ENCODE measurements around the gene NFAT5.
"Not testable (repeated sequence)": the region's sequence is repeated elsewhere in the genome, so short reads cannot be mapped to it uniquely, and the experiment has no call there.

NFAT5 gene, protein sequence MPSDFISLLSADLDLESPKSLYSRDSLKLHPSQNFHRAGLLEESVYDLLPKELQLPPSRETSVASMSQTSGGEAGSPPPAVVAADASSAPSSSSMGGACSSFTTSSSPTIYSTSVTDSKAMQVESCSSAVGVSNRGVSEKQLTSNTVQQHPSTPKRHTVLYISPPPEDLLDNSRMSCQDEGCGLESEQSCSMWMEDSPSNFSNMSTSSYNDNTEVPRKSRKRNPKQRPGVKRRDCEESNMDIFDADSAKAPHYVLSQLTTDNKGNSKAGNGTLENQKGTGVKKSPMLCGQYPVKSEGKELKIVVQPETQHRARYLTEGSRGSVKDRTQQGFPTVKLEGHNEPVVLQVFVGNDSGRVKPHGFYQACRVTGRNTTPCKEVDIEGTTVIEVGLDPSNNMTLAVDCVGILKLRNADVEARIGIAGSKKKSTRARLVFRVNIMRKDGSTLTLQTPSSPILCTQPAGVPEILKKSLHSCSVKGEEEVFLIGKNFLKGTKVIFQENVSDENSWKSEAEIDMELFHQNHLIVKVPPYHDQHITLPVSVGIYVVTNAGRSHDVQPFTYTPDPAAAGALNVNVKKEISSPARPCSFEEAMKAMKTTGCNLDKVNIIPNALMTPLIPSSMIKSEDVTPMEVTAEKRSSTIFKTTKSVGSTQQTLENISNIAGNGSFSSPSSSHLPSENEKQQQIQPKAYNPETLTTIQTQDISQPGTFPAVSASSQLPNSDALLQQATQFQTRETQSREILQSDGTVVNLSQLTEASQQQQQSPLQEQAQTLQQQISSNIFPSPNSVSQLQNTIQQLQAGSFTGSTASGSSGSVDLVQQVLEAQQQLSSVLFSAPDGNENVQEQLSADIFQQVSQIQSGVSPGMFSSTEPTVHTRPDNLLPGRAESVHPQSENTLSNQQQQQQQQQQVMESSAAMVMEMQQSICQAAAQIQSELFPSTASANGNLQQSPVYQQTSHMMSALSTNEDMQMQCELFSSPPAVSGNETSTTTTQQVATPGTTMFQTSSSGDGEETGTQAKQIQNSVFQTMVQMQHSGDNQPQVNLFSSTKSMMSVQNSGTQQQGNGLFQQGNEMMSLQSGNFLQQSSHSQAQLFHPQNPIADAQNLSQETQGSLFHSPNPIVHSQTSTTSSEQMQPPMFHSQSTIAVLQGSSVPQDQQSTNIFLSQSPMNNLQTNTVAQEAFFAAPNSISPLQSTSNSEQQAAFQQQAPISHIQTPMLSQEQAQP (N-terminal part only)

GRCh38 chr16:69565671-69566239 lies at the start of gene NFAT5:
Gene NFAT5 (plus strand): TSS chr16:69565966. CDS start chr16:69566302, 336 bp downstream.
- DNase-seq, result peak; percentile 60

- not testable (repeated sequence) for DNase-seq
These were observed 47.9 kb upstream of the NFAT5 start for GRCh38 chr16:69517914-69518313.

DNA sequence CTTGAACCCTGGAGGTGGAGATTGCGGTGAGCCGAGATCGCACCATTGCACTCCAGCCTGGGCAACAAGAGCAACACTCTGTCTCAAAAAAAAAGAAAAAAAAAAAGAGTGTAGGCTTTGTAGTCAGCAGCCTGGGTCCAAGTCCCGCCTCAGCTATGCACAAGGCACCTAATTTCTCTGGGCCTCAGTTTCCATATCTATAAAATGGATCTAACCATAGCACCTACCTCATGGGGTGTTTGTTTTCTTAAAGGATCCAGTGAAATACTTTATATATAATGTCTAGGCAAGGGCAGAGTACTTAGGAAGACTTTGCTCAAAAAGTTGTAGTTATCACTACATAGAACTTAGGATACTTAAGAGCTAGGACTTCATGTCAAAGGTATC lies 45.4 kb upstream of the NFAT5 start:
- no peak for DNase-seq

DNA sequence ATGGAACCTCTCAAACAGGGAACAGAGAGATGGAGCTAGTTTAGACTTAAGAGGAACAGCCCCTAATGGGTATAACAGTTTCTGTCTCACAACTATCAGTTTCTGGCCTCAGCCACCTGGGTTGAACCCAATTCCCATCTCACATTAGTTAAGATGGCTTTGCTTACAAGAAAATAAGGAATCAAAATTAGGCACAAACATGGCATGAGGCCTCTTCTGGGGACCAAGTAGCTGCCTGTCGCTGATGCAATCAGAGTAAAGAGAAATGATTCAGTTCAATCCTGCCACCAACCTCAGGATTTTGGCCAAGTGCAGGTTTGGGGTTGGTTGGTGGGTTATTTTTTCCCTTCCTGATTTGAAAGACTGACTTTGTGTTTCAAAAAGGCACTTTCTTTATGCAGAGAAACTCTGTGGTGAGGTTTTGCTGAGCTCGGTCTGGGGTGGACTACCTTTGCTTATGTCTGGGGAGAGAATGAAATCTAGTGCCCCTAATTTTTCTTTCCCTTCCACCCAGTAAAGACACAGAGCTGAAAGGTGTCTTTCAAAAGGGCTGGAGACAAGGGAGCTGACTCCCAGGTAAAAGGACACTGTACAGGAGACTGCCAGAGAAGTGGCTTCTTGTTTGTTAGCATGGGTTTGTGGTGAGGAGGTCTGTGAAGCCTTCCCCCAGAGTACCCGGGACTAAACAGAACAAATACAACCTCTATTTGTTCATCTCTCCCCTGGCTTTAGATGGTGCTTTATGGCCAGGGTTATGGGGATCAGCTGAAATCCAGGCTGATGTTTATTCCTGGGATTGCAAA lies 44.8 kb upstream of the NFAT5 start:
- DNase-seq, result no peak

DNA sequence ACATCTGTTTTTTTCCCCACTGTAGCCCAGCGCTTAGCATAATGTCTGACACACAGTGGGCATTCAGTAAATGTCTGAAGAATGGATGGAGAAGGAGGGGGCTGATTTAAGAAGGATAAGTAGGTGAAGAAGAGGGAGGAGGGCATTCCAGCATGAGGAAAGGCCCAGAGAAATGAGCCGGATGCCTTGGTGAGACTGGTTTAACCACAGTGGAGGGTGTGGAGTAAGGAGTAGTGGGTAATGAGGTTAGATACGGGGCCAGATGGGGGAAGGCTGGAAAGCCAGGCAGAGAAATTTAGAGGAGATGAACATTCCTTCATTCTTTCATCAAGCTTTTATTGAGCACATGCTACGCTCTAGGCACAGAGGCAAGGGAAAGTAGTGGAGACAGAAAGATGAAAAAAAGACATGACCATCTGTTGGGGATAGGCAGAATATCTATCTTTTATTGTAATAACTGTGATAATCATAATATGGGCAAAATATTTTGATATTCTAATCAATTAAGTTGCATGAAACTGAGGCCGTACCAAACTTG lies 43.7 kb upstream of the NFAT5 start:
- no peak for DNase-seq

GRCh38 chr16:69522732-69523404 lies 42.9 kb upstream of the NFAT5 start:
- no peak for DNase-seq

DNA sequence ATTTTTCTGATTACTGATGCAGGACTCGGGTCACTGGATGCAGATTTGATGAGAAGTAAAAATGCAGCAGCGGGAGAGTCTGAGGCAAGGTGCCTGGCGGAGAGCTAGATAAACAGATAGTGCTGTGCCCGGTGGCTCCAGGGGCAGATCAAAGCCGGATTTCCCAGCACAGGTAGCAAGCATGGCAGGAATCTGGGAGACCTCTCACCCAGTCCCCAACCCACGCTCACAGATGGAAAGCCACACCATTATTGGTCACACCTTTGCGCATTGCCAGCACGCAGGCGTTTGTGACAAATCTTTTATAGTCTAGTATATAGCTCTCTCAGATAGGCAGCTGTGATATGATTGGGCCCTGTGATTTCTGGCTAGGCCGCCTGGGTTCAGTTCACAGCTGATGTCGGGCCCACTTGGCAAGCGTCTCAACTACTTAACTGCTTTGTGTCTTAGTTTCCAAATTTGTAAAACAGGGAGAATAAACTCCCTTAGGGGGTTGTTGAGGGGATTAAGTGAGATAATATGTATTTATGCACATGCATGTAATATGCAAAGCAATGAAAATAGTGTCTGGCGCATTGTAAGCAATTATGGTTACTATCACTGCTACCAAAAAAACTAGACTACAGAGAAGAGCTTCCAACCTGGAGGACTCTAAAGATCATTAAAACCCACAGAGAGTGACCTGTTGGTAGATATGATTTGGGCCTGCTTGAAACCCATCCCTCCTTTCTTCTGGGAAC lies 42.0 kb upstream of the NFAT5 start:
- DNase-seq, result no peak

- no peak for DNase-seq
These were observed 38.7 kb upstream of the NFAT5 start for GRCh38 chr16:69526831-69527655.

DNA sequence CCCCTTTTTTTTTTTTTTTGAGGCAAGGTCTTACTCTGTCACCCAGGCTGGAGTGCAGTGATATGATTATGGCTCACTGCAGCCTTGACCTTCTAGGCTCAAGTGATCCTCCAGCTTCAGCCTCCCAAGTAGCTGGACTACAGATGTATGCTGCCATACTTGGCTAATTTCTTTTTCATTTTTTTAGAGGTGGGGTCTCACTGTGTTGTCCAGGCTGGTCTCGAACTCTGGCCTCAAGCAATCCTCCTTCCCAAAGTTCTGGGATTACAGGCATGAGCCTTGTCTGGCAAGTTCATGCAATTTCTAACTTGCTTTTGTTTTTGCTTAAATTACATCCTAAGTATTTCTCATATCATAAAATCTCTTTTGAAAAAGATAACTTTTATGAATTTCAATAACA lies 33.8 kb upstream of the NFAT5 start:
- no peak for DNase-seq

- DNase-seq, result no peak
These were observed 32.9 kb upstream of the NFAT5 start for GRCh38 chr16:69532641-69533455.

DNA sequence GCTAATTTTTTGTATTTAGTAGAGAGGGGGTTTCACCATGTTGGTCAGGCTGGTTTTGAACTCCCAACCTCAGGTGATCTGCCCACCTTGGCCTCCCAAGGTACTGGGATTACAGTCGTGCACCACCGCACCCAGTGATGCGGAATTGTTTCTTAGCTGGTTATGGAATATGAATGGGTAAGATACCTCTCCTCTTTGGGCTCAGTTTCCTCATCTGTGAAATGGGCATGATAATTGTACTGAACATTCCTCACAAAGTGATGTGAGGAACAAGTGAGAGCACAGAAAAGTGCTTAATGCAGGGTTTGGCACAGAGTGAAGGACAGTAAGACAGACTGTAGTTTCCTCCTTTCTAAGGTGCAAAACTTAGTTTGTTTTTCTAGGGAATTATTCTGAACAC lies 31.0 kb upstream of the NFAT5 start:
- DNase-seq, result no peak

DNA sequence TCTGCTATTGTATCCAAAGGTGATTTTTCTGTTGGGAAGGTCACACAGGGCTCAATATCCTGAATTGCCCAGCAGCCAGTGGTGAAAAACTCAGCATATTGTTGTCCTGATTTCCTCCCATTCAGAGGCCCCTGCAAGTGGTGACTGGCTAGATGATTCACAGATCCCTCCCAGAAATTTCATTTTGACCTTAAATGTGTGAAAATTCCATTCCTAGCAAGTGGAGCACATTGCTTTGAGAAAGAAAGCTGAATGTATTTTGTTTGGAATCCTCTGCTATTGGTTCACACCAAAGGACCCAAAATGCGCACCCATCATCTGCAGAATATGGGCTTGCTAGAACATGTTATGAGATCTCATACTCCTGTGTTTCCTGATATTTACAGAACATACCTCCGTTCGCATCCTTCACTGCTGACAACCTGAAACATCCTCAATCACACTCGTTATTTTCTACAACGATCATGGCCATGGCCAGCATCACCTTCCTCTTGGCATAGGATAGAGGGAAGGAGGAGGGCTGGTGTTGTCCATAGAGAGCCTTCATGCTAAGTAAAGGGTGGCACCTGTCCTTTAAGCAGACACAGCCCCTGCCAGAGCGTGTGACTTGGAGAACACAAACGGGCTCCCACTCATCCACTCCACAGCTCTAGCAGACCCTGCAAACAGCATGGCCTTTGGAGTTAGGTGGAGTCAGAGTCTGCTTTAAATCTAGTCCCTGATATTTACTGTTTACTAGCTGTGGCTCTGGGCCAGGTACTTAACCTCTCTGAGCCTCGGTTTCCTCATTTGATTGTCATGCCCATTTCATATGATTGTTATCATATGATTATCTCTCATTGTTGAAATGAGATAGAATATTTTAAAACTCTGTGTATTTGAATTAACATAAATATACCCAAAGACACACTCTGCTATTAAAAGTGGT lies 30.4 kb upstream of the NFAT5 start:
- no peak for DNase-seq

DNA sequence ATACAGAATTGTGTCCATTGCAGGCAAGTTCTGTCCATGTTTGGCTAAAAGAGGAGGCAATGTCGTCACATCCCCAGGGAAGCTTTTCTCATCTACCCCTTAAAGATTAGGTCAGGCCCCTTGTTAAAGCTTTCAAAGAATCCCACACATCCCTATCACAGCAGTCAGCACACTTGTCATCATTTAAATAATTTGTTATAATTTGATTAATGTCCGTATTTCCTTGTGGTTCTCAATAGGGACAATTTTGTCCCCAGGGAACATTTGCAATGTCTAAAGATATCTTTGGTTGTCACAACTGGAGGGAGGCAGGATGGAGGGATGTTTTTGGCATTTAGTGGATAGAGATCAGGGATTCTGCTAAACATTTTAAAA lies 28.1 kb upstream of the NFAT5 start:
- no peak for DNase-seq

GRCh38 chr16:69538808-69539207 lies 27.0 kb upstream of the NFAT5 start:
- DNase-seq, result no peak

DNA sequence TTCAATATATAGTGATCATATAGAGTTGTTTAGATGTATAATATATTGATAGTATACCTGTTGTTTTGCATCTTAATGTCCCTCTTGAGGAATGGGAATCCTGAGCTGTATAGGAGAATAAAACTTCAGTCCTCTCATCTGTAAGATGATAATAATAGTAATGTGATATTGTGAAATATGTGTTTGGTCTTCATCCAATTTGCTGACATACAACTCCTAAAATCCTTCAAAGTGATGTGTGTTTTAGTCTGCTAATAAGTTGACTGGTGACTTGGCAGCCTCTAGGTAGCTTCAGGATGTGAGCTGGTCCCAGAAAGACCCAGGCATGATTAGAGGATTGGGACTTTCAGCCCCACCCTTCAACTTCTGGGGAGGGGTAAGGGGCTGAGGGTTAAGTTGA lies 22.8 kb upstream of the NFAT5 start:
- no peak for DNase-seq

- no peak for DNase-seq
These were observed 21.7 kb upstream of the NFAT5 start for GRCh38 chr16:69544088-69544487.

- DNase-seq, result not testable (repeated sequence)
These were observed 19.1 kb upstream of the NFAT5 start for GRCh38 chr16:69546663-69547062.

Data from amniotic stem cell (primary cell).